Purkinje cell (primary cell): ENCODE data around the gene MIOS. TPM values are rescaled to one million over a fixed set of nuclear protein-coding genes. Genes with fewer than 3 reads are reported as not detected.

Source experiments
- polyA plus RNA-seq: library from polyadenylated mRNA; unstranded; fragments of >200 nt; fragmentation: Nextera tagmentation; gene quantifications from 2 replicates; pipeline ENCODE4 v1.2.1, GENCODE V29; 2014

MIOS gene
- 15.8 and 19.1 TPM in 2 replicates for polyA plus RNA-seq

GRCh38 chr7:7566651-7567611, at the start of gene MIOS:
Gene MIOS, plus strand, starts transcription at chr7:7566884. Its CDS starts 5,592 bp downstream, at chr7:7572476.

DNA sequence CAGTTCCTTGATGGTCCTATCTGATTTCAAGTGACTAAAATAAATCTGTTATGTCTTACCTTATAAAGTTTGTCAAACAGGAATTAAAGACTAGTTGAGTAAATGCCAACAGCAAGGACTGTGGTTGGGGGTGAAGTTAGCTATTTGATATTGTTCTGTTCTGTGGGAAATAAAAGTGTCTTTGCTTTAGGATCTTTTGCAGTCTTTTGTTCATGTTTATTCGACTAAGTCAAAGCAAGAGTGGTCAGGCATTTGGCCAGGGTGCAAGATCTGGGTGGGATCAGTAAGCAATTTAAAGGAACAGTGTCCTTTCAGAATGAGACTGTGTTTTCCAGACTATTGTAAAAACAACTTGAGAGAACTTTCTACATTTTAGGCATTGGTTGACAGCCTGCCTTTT, 31.0 kb upstream of the MIOS start, which contains the start of gene COL28A1:
Gene COL28A1 (minus strand): TSS at position 183 of the 400 bp plus-strand sequence. CDS start 2,998 bp downstream, outside the sequence.

DNA sequence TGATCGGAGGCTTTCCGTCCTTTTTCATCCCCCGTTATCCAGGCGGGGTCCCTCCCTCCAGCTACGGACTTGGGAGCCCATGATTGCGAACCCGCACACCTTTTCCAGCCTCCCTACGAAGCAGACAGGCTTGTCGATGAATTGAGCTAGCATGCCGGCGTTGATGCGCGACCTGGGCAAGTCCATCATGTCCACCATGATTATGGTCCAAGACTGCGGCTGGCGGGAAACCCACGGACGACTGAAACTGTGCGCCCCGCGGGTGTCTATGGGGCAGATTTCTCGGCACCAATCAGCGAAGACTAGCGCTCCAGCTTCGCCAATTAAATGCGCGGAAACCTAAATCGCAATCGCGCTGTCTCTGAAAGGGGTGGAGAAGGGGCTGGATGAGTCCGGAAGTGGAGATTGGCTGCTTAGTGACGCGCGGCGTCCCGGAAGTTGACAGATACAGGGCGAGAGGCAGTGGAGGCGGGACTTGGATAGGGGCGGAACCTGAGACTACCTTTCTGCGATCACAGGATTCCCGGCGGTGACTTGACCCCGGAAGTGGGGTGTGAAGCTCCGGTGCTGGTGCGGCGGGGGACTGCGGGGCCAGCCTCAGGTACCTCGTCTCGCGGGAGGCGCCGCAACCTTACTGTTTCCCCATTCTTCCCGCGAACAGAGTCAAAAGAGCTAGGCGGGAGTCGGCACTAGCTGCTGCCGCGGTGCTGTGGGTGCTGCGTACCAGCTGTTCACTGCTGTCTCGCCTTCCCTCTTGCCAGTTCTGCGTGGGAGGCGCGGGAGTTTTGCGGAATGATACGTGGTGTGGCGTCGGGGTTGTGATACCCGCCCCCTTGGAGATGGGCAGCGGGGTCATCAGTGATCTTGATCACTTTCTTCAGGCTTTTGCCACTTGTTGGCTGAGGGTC, 73.8 kb downstream of the MIOS start, which contains the start of gene UMAD1:
Gene UMAD1 (plus strand): TSS at position 532 of the 908 bp plus-strand sequence. CDS start 32,620 bp downstream, outside the sequence.

Other genes starting within 250 kb of the MIOS start
- 1.2 TPM in 1 of 2 replicates, not detected in the other for gene COL28A1, start 31.0 kb upstream of the MIOS start, polyA plus RNA-seq
- 16.6 and 24.0 TPM in 2 replicates for gene UMAD1, start 73.9 kb downstream of the MIOS start, polyA plus RNA-seq
- 168 and 197 TPM in 2 replicates for gene RPA3, start 151.7 kb downstream of the MIOS start, polyA plus RNA-seq